Ureter (tissue), 1 donor: Measurements from ENCODE around the gene CD177. TPM values are rescaled to one million over a fixed set of nuclear protein-coding genes. Genes with fewer than 3 reads are reported as not detected.
"Not testable (repeated sequence)": the region's sequence is repeated elsewhere in the genome, so short reads cannot be mapped to it uniquely, and the experiment has no call there.

ENCODE experiments used
- DNase-seq: peaks from one replicate; pipeline ENCODE4 v3.0.0-alpha.2; 2020; ENCODE audit warnings: low spot score
- total RNA-seq: library from RNA; stranded (reverse); gene quantifications from one replicate; pipeline ENCODE4 v1.2.4, GENCODE V29; 2023
- donor health status: DM: yes; HTN: yes; CAD: no.

The CD177 gene
- total RNA-seq: not detected

DNA sequence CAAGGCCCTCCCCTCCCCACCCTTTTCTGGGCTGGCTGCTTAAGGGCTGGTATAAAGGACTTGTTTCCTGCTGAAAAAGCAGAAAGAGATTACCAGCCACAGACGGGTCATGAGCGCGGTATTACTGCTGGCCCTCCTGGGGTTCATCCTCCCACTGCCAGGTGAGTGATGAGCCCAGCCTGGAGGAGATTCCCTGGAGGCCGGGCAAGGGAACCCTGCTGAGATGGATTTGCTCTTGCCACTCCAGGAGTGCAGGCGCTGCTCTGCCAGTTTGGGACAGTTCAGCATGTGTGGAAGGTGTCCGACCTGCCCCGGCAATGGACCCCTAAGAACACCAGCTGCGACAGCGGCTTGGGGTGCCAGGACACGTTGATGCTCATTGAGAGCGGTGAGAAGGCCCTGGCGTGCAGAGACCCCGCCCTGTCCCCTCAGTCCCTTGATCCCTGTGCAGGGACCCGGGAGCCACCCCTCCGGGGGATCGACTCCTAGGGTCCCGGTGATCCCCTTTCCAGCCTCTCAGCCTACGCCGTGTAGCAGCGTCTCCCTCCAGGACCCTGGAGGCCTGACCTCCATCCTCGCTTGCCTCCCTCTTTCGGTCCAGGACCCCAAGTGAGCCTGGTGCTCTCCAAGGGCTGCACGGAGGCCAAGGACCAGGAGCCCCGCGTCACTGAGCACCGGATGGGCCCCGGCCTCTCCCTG, at the start of gene CD177:
Gene CD177, plus strand, starts transcription at position 81 of the 699 bp plus-strand sequence. Its CDS starts 29 bp downstream, at position 110.
- no peak for DNase-seq

DNA sequence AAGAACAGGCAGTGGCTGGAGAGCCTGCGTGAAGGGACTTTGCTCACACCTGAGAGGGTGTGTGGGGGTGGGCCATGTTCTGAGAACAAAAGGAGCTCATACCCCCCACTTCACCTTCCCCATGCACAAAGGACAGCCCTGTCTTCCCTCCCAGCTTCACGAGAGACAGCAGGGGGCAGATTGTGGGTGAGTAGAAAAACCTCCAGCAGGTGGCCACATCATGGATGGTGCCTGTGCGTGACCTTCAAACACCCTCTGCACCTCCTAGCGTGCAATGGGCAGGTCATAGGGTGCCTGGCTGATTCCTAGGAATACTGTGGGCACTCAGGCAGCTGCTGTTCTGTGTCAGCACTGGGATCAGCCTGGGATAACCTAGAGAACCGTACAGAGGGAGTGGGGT, 47.8 kb upstream of the CD177 start:
- no peak for DNase-seq

DNA sequence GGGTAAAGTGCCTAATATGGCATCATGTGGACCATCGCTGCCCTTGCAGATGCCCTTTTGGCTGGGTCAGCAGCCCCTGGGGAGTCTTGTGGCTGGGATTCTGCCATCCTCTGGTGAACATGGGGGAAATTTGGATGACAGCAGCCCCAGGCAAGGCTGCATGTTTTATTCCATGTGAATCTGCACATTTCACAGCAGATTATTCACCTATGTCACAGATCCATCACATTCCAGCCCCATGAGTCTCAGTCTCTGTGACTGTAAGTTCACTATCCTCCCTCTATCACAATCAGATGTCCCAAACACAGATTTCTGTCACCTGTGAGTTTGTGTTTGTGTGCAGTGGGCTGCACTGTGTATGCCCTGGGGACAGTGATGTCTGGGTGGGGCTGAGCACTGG, 47.4 kb upstream of the CD177 start:
- DNase-seq: no peak

GRCh38 chr19:43308244-43308815, 45.2 kb upstream of the CD177 start:
- no peak for DNase-seq

GRCh38 chr19:43309466-43309865, 44.0 kb upstream of the CD177 start:
- no peak for DNase-seq

DNA sequence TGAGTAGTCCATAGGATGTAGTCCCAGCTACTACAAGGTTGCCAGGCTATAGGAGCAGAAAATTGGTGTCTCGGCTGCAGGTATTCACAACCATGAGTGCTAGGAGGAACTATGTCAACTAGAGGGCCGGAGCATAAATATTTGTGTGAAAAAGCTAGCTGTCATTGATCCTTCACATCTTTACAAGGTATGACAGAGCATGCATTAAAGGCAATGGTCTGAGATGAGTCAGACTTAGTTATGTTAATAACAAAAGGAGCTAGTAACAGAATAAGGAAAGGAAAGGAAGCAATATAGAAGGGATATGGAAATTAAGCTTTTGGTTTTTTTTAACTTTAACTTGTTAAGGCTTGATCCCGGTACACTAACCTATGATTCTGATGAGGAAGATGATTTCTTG, 43.3 kb upstream of the CD177 start:
- DNase-seq: no peak

DNA sequence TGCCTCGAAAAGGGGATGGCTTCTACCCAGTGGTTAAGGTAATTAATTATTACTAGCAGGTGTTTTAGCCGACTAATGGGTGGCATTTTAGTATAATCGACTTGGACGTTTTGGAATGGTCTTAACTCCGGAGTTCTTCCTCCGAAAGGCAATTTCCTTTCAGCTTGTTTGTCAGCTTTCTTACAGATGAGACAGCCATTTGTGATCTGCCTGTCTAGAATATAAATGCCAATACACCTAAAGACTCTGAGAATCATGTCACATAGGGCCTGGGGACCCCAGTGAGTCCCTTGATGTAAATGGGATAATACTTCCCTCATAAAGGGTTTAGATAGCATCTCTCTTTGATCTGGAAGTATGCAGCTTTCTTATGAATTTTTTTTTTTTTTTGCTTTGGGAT, 42.2 kb upstream of the CD177 start:
- no peak for DNase-seq

- DNase-seq: no peak
Measured at GRCh38 chr19:43311706-43312105, 41.8 kb upstream of the CD177 start.

GRCh38 chr19:43313711-43314495, 39.6 kb upstream of the CD177 start:
- no peak for DNase-seq

- no peak for DNase-seq
Measured at GRCh38 chr19:43315851-43316250, 37.6 kb upstream of the CD177 start.

DNA sequence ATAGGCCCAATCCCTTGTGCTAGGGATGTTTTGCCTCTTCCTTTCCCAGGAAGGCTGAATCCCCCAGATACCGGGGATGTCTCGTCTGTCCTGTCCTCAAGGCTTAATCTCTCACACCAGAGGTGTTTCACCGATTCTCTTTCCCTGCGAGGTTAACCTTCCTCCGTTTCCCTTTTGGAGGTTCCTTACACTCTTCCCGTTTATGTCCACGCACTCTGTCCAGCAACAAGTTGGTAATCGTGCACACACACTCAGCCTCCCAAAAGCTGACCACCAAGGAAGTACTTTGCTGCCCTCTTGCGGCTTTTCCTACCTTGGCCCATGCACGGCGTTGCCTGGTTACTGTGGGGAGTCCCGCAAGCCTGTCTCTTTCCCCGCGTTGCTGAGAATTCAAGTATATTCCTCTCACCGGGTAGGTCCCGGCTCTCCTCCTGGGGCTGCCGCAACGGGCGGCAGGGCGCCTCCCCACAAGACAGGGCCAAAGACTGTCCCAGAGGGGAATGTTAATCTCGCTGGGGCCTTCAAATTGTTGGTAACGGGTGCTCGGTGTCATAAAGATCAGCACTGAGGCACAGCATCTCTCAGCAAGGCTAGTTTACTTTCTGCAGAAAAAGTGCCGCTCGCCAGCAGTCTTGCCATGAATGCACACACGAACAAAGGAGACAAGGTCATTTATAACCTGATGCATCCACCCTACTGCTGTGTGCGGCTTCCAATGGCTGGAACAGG, 36.7 kb upstream of the CD177 start:
- no peak for DNase-seq

GRCh38 chr19:43318203-43318602, 35.3 kb upstream of the CD177 start:
- no peak for DNase-seq

DNA sequence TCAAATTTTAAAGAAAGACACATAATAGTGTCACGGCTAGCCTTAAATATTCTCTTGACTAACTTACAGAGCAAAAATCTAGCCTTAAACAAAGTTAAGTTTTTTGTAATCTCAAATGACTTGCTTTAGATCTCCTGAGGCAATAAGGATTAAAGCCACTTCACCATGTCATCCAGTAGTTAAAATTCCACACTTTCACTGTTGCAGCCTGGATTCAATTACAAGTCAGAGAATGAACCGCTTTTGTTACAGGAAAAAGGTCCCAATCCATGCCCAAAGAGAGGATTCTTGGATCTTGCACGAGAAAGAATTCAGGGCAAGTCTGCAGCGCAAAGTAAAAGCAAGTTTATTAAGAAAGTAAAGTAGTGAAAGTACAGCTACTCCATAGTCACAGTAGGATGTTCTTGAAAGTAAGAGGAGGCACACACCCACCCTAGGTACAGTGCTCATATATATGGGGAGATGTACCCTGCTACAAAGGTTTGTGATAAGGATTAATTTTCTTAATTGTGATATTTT, 34.6 kb upstream of the CD177 start:
- no peak for DNase-seq

DNA sequence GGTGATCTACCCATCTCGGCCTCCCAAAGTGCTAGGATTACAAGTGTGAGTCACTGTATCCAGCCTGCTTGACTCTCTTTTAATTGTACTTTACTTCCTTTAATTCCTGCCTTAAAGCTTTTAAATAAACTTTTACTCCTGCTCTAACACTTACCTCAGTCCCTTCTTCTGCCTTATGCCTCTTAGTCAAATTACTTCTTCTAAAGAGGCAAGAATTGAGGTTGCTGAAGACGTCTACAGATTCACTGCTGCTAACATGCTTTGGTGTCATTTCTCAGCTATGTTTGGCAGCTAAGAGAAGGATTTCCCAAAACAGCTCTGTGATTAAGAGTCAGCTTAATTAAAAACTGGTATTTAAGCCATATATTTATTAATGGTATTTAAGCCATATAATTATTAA, 32.9 kb upstream of the CD177 start:
- DNase-seq: no peak

GRCh38 chr19:43326761-43327160, 26.7 kb upstream of the CD177 start:
- not testable (repeated sequence) for DNase-seq

DNA sequence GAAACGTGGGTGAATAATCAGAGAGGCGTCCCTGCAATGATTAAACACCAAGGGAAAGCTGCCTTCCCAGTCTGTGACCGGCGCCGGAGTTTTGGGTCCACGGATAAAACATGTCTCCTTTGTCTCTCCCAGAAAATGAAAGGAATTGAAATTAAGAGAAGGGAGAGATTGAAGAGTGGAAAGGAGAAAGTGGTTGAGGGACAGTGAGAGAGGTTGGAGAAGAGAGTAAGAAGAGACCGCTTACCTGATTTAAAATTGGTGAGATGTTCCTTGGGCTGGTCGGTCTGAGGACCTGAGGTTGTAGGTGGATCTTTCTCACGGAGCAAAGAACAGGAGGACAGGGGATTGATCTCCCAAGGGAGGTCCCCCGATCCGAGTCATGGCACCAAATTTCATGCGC, 24.9 kb upstream of the CD177 start:
- not testable (repeated sequence) for DNase-seq

DNA sequence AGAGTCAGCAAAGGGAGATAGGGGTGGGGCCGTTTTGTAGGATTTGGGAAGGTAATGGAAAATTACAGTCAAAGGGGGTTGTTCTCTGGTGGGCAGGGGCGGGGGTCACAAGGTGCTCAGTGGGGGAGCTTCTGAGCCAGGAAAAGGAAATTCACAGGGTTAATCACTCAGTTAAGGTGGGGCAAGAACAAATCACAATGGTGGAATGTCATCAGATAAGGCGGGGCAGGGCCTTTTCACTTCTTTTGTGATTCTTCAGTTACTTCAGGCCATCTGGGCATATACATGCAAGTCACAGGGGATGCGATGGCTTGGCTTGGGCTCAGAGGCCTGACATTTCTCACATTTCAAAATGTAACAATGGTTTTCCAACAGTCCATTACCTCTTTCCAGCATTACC, 24.4 kb upstream of the CD177 start:
- DNase-seq: not testable (repeated sequence)

- no peak for DNase-seq
Measured at GRCh38 chr19:43329989-43330388, 23.5 kb upstream of the CD177 start.

DNA sequence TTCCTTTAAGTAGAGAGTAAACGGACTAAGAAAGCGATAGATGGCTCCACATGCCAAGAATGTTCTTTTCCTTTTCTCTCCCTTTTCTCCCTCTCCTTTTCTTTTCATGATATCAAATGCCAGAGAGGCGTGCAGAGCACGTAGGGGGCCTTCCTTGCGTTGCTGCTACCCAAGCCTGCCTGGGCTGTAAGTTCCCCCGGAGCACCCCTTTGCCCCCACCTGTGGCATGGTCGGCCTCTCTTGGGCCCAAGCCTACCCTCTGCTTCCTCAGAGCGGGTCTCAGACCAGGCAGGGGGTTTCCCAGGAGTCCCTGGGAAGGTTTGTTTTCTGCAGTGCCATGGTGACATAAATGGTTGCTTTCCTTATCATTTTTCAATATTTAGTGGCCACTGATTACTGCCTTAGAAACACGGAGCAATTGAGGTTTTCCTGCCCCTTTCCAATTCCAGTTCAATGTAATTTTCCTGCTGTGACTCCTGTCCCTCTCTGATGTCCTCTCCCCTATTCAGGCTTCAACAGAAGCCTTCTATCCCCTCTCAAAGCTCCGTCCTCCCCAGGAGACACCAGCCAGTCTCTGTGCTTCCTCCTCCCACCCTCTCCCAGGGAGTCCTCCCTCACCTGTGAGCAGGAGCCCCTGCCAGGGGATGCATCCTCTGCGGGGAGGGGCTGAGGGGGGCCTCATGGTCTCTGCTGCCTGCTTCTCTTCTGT, 22.6 kb upstream of the CD177 start:
- no peak for DNase-seq

GRCh38 chr19:43331435-43332010, 22.0 kb upstream of the CD177 start:
- no peak for DNase-seq
